Erythroblast (primary cell): ENCODE measurements around the gene OR2D2.

Source experiments
- GATA1 ChIP-seq: IDR thresholded peaks from 2 replicates; pipeline ENCODE4 v1.6.1; 2011; ENCODE audit warnings: low read depth, mild to moderate bottlenecking, control low read depth, low read length, moderate library complexity
- POLR2A ChIP-seq: IDR thresholded peaks from 2 replicates; pipeline ENCODE4 v1.6.1; 2011; ENCODE audit warnings: mild to moderate bottlenecking, low read length

DNA sequence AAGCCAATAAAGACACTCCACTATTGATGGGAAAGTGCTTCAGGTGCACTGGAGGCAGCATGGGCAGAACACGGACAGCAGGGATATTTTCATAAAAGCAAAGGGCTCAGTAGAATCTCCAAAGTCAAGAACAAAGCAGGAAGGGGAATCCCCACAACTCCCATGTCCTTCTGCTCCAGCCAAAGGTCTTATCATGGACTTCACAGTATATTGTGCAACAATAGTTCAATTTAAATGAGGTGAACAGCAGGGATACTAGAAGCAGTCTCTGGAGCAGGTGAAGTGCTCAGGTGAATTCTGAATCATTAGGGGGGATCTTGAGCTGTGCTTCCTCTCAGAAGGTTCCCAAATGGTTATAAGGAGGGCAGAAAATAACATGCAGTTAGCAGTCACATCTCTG, 6.6 kb upstream of the OR2D2 start:
- TF ChIP-seq POLR2A (no peak), GATA1 (no peak)
